DLD1 (cell line): ENCODE measurements around the gene MATN4.

Source experiments
- in situ Hi-C: cut with HindIII; loops from 2 replicates; pipeline ENCODE4 v1.10.0; 2017; ENCODE audit warnings: low sequenced_read_pairs

The MATN4 gene

GRCh38 chr20:45258664-45259063 is 49.4 kb downstream of the MATN4 start:
- in situ Hi-C loops: no loop called here

GRCh38 chr20:45258259-45258658 is 49.8 kb downstream of the MATN4 start:
- in situ Hi-C loops: no loop called here

- in situ Hi-C loops: no loop called here
Observed at GRCh38 chr20:45257711-45258110, 50.4 kb downstream of the MATN4 start.

- in situ Hi-C loops: no loop called here
Observed at GRCh38 chr20:45257161-45257560, 50.9 kb downstream of the MATN4 start.

- in situ Hi-C loops: no loop called here
Observed at GRCh38 chr20:45254383-45255262, 53.5 kb downstream of the MATN4 start, which contains the start of gene SLPI. SLPI (minus strand) TSS chr20:45254564; CDS start chr20:45254543, 21 bp downstream.

GRCh38 chr20:45253261-45253660 is 54.8 kb downstream of the MATN4 start:
- in situ Hi-C loops: no loop called here

GRCh38 chr20:45251884-45252560 is 56.1 kb downstream of the MATN4 start:
- in situ Hi-C loops: no loop called here

GRCh38 chr20:45248609-45249008 is 59.5 kb downstream of the MATN4 start:
- in situ Hi-C loops: no loop called here

GRCh38 chr20:45247865-45248264 is 60.2 kb downstream of the MATN4 start:
- in situ Hi-C loops: no loop called here

DNA sequence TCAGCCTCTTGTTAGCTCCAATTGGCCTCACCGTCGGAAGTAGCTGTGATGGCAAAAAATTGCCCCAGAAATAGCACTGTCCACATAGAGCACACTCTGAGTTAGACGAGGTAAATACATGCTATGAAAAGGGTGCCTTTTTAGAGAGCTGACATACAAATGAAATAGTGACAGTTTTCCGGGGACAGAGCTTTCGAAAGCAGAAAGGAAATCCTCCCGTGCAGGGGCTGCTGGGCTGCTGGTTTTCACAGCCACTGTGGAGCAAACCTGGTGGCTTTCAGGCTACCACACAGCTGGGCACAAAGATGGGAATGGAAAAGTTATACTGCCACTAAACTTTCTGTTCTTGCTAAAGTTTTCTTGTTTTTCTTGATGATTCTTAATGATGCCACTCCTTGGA is 62.0 kb downstream of the MATN4 start:
- in situ Hi-C loops: no loop called here
